BJ (cell line): Measurements from ENCODE around the gene KDM1A. TPM values are rescaled to one million over a fixed set of nuclear protein-coding genes. Genes with fewer than 3 reads are reported as not detected.

Experiments
- CTCF ChIA-PET: fragments of 350-600 bp; formaldehyde crosslinking; extraction: SDS; loops from one replicate; lab custom pipeline; 2021; ENCODE audit warnings: antibody characterized with exemption, inconsistent platforms; lab: Yijun Ruan, JAX
- POLR2A ChIA-PET: fragments of 300-600 bp; sonication (Branson Sonifier 250); formaldehyde crosslinking; extraction: SDS; loops from one replicate; lab custom pipeline; 2021; ENCODE audit warnings: antibody characterized with exemption; lab: Charles Lee
- DNase-seq: peaks from one replicate; pipeline ENCODE4 v3.0.0-alpha.2; 2011; ENCODE audit warnings: low read depth
- H3K27me3 ChIP-seq: 2 replicates; pipeline ENCODE4 v1.6.0; 2011; ENCODE audit warnings: low read length; ENCODE audit not compliant: control insufficient read depth, insufficient read depth
- H3K36me3 ChIP-seq: 2 replicates; pipeline ENCODE4 v1.5.1; 2011; ENCODE audit warnings: low read length; ENCODE audit not compliant: control insufficient read depth, insufficient read depth
- H3K4me3 ChIP-seq: 2 replicates; pipeline ENCODE4 v1.5.1; 2011; ENCODE audit warnings: low read depth, mild to moderate bottlenecking, control low read depth, low read length
- CTCF ChIP-seq: IDR thresholded peaks from 2 replicates; pipeline ENCODE4 v1.5.1; 2011; ENCODE audit warnings: low read depth, mild to moderate bottlenecking, control low read depth, inconsistent platforms, low read length, moderate library complexity; ENCODE audit not compliant: insufficient read depth
- polyA plus RNA-seq: library from polyadenylated mRNA; depleted of rRNA; stranded (reverse); fragments of >200 nt; gene quantifications from 2 replicates; pipeline ENCODE4 v1.2.3, GENCODE V29; 2011

KDM1A gene
- polyA plus RNA-seq, 1 experiment: 52.2 TPM

- no peaks in the 10 kb centered on the region for H3K27me3 ChIP-seq
Measured at GRCh38 chr1:23114424-23115079, 95.3 kb downstream of the KDM1A start.

GRCh38 chr1:23116216-23116836 is 97.1 kb downstream of the KDM1A start:
- CTCF ChIA-PET: interaction anchor here (1.3 kb wide), 1 partner anchor 16 kb away, joined by 4 read pairs; no protein-coding TSS in a partner anchor
- TF ChIP-seq CTCF: no peak
- POLR2A ChIA-PET: no interaction called here
- Histone ChIP-seq H3K27me3 (no peaks in the 10 kb centered on the region), H3K36me3 (no peaks in the 10 kb centered on the region), H3K4me3 (no peak overlapping the region)
- no peak for DNase-seq

More at GRCh38 chr1:23114424-23115079, 95.3 kb downstream of the KDM1A start:
- TF ChIP-seq CTCF: no peak
- POLR2A ChIA-PET: interaction anchor here (0.6 kb wide), 3 partner anchors 9 to 140 kb away, joined by 4 to 15 read pairs (median 7); no protein-coding TSS in a partner anchor
- DNase-seq: no peak
- Histone ChIP-seq H3K4me3 (no peak overlapping the region), H3K36me3 (no peaks in the 10 kb centered on the region)
- CTCF ChIA-PET: interaction anchor here (1.0 kb wide), 1 partner anchor 71 kb away, joined by 3 read pairs; no protein-coding TSS in a partner anchor

- no peak for DNase-seq
- POLR2A ChIA-PET: no interaction called here
- Histone ChIP-seq H3K27me3 (no peaks in the 10 kb centered on the region), H3K4me3 (no peak overlapping the region), H3K36me3 (no peaks in the 10 kb centered on the region)
- CTCF ChIA-PET: interaction anchor here (0.6 to 1.3 kb wide), 2 partner anchors 16 to 67 kb away, joined by 3 to 4 read pairs; no protein-coding TSS in a partner anchor
- TF ChIP-seq CTCF: no peak
Measured at GRCh38 chr1:23116921-23117699, 97.8 kb downstream of the KDM1A start.

GRCh38 chr1:23118407-23118806 is 99.1 kb downstream of the KDM1A start:
- no peak overlapping the region for H3K4me3 ChIP-seq
- H3K36me3 ChIP-seq: no peaks in the 10 kb centered on the region
- no peaks in the 10 kb centered on the region for H3K27me3 ChIP-seq
- DNase-seq: no peak
- no peak for TF ChIP-seq CTCF
- ChIA-PET CTCF (interaction anchor here (1.4 to 2.4 kb wide), 3 partner anchors 18 to 66 kb away, joined by 3 to 12 read pairs (median 10); no protein-coding TSS in a partner anchor), POLR2A (interaction anchor here (0.6 kb wide), 1 partner anchor 118 kb away, joined by 3 read pairs; no protein-coding TSS in a partner anchor)
